COR-L47 (cell line): ENCODE results near the gene SLC39A3.

Experiments
- DNase-seq: peaks from one replicate; lab custom pipeline; 2025; lab: John Stamatoyannopoulos, UW

Gene SLC39A3

DNA sequence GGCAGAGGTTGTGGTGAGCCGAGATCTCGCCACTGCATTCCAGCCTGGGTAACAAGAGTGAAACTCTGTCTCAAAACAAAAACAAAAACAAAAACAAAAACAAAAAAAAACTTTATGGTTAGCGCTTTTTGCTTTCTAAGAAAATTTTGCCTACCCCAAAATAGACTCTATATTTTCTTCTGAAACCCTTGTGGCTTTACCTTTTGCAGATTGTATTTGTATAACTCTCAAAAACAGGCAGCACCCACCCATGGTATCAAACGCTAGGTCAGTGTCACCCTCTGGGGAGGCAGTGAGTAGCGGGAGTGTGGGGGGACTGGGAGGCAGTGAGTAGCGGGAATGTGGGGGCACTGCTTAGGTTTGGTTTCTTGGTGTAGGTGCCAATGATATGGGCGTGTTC, 7.5 kb upstream of the SLC39A3 start:
- no peak for DNase-seq

GRCh38 chr19:2744113-2744512, 4.3 kb upstream of the SLC39A3 start:
- DNase-seq = no peak

- no peak for DNase-seq
Measured at GRCh38 chr19:2743099-2743498, 3.3 kb upstream of the SLC39A3 start.

DNA sequence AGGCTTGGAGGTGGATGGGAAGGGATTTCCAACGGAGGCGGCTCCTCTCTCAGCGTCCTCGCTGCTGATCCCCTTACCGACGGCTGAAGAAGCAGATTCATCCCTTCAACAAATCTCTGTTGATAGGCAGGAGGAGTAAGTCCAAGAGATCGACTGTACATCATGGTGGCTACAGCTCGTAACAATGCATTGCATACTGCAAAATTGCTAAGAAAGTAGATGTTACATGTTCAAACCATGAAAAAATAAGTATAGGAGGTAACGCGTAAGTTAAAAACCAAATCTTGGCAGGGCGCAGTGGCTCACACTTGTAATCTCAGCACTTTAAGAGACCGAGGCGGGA, 468 bp upstream of the SLC39A3 start:
- no peak for DNase-seq

- DNase-seq = no peak
Measured at GRCh38 chr19:2736550-2737190, 3.1 kb downstream of the SLC39A3 start.

GRCh38 chr19:2735374-2735773, 4.4 kb downstream of the SLC39A3 start:
- DNase-seq = no peak

- no peak for DNase-seq
Measured at GRCh38 chr19:2734589-2735288, 5.1 kb downstream of the SLC39A3 start.

DNA sequence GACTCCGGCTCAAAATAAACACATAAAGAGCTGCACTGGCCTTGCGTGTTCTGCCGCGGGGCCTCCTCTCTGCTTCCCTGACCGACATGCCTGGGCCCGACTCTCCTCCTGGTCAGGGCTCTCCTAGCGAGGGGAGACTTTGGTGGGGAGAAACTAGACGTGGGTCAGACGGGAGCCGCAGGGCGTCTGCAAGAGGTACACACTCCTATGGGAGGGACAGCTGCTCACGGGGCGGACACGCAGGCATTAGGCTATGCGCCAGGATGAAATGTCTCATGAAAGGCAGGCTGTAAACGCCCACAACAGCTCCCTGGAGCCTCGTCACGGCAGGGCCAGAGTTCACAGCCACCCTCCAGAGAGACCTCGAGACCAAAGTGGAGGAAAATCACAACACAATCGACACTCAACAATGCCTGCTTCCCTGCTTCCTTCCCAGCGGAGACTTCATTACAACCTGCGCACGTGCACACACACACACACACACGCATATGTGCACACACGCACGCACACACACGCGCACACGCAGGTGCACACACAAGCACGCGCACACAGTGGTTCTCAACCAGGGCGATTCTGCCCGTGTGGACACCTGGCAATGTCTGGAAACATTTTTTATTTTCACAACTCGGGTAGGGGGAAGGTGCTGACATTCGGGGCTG, 5.8 kb downstream of the SLC39A3 start:
- no peak for DNase-seq

DNA sequence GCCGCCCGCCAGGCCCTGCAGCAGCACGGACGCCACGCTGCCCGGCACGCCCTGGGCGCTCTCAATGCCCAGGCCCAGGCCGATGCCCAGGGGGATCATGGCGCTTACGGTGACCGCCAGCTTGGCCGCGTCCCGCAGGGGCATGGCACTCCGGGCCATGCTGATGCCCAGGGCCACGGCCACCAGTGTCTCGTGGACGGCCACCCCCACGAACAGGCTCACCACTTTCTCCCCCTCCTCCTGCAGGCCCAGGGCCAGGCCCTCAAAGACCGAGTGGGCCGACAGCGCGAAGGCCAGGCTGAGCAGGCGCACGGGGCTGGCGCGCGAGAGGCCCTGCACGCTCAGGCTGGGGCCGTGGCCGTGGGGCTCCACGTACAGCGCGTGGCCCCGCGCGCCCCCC, 6.9 kb downstream of the SLC39A3 start:
- no peak for DNase-seq

GRCh38 chr19:2732157-2732725, 7.6 kb downstream of the SLC39A3 start:
- DNase-seq = no peak

DNA sequence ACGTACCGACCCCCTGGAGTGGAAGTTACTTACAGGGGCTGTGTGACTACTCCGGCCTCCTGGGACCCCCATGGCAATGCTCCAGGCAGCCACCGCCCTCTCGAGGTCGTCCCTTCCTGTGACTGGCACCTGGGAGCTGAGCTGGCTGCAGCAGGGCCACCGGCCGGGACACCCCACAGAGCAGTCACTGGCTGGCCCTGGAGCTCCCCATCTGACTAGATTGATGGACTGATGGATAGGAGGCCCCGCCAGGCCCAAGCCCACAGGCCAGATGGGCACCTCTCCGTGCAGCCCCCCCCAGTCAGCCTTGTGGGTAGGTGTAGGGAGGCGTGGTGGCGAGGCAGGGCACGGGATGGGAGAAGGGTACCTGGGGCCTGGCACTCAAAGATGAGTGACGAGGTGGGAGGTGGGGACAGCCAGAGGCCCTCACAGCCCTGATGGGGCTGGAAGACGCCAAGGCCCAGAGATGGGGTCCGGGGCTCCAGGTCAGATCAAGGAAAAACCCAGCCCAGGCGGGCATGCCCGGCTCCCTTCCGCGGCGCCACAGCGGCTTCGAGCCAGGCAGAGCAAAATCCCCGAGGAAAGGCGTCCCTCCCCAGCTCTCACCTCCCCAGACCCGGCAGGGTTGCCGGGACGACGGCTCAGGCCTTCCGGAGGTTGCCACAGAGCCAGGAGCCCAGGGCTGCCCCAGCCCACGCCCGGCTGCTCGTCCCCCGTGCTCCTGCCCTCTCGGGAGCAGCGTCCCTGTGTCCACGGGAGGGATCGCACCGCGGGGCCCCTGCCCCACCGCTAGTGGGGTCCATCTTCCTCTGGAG, 8.4 kb downstream of the SLC39A3 start:
- DNase-seq = no peak

DNA sequence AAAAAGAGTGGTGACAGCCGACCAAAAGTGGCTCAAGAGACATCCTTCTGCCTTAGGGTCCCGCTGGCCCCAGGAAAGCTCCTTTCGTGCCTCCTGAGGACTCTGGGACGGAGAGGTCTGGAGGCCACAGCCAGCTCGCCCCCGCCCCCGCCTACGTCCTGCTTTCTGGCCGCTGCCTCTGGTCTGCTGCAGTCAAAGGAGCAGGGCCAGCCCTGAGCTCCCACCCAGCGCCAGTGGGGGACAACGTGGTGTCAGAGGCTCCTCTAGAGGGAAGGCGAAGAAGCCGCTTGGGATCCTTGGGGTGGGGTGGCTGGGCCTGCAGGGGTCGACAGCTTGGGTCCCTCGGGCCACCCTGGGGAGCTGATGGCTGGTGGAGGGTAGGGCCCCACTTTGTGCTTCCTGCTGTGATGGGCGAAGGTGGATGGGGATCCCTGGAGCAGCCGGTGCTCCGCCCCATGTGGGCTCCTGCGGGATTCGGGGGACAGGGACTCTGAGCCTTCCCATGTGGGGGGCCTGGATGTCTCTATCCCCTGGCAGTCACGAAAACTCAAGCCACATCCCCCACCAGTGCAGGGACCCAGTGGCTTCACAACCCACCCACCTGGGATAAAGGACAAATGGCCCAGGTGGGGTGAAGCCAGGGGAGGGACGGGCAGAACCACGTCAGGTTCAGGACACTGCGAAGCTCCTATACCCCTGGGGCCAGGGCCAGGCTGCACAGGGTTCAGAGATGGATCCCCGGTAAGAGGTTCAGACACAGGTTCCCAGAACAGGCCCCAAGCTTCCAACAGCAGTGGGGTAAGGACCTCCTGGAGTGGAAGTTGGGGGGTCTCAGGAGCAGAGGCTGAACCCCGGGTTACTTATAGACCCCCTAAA, 9.6 kb downstream of the SLC39A3 start:
- DNase-seq = no peak

GRCh38 chr19:2728783-2729387, 10.9 kb downstream of the SLC39A3 start:
- DNase-seq = no peak

DNA sequence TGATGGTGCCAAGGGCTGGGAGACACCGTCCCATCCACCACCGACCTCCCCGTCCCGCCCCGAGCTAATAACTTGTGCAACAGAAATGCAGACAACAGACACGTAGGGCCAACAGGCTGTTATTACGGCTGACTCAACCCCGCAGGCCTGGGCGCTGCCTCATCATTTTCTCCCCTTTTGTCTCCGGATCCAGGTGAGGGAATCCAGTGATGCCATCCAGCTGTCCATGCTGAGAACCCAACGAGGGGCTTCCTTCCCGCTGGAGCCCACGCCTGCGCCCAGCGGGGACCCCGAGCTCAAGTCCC, 12.2 kb downstream of the SLC39A3 start:
- DNase-seq = no peak

DNA sequence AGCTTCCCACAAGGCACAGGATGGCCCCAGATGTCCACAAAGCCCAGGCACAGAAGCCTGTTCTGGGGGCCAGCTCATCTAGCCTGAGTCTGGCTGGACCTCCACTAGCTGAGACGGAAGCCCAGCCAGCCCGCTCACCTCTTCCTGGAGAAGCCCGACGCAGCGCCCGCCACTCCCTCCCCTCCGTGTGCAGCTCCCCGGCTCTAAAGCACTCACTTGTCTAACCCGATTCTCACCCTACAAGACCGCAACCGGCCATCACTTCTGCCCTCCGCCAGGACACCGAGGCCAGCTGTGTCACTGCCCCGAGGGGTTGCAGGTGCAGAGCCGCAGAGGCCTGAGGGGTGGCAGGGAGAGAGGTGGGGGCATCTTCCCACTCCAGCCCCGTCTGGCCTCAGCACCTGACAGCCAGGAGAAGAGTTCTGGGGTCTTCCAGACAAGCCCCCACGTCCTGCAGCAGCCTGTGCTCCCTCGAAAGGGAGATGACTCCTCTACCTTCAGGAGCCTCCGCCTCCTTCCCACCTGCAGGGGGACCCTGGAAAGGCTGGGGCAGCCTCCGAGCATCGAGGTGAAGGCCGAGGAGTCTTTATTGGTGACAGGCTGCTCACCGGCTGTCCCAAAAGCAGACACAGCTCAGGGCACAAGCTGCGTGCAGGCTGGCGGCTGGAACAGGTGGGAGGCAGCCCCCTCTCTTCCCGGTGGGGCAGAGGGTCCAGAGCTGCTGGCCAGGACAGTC, 12.7 kb downstream of the SLC39A3 start:
- DNase-seq = no peak

GRCh38 chr19:2726160-2726855, 13.5 kb downstream of the SLC39A3 start:
- DNase-seq = no peak

- DNase-seq = no peak
Measured at GRCh38 chr19:2724148-2724557, 15.7 kb downstream of the SLC39A3 start.

GRCh38 chr19:2723747-2724146, 16.1 kb downstream of the SLC39A3 start:
- DNase-seq = no peak

GRCh38 chr19:2723345-2723715, 16.5 kb downstream of the SLC39A3 start:
- DNase-seq = no peak
